ENCODE results near the gene RNLS.

RNLS gene

DNA sequence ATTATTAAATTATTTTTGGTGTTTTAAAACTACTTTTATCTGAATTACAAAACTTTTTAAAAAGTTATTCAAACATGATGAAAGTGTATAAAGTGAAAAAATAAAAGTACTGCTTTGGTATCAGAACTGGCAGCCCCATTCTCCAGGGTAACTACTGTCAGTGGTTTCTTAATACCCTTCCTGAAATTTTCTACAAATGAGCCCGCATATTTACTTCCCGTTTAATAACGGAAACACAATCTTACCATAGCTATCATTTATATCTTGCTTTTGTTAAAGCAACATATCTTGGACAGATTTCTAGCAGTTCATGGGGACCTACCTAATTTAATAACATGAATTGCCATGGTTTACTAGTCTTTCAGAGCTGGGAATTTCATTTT lies 249.9 kb downstream of the RNLS start:
- DNase-seq (ENCODE audit: low read depth), result no peak
- no peak overlapping the region for H3K4me3 ChIP-seq (ENCODE audit: low read depth, low read length)
- no peak for TF ChIP-seq CTCF (IDR thresholded peaks at IDR 0.05; ENCODE audit: low read depth, low read length, missing control alignments)

DNA sequence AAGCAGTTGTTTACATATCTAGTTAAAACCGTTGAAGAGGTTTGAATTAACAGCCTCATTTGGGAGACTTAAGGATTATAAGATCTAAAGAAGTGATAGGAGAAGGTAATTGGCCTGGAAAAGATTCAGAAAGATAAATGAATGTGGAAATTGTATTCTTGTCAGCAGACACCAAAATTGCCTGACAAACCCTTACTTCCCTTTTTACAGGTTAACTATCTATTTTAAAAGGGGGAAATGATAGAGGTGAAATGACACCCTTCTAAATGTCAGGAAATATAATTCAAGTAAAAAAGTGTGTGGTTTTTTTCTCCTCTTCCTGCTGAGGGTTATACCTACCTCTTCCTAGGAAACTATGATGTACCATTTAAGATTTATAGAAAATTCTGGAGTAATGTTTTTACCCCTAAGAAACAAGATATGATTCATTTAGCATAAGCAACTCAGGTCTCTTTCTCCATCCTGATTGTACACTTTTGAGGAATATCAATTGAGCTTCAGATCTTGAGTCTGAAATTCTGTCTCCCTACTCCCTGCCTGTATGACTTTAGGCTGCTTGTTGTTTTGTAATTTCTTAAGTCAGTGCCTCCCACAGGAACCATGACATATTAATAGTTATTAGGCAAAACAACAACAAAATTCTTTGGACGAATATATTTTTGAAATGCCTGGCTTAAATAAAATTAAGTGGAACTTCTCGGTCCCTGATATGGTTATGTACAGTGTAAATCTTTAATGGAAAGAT lies 250.4 kb downstream of the RNLS start:
- no peak for TF ChIP-seq CTCF (IDR thresholded peaks at IDR 0.05; ENCODE audit: low read depth, low read length, missing control alignments)
- DNase-seq (ENCODE audit: low read depth), result no peak
- no peak overlapping the region for H3K4me3 ChIP-seq (ENCODE audit: low read depth, low read length)

DNA sequence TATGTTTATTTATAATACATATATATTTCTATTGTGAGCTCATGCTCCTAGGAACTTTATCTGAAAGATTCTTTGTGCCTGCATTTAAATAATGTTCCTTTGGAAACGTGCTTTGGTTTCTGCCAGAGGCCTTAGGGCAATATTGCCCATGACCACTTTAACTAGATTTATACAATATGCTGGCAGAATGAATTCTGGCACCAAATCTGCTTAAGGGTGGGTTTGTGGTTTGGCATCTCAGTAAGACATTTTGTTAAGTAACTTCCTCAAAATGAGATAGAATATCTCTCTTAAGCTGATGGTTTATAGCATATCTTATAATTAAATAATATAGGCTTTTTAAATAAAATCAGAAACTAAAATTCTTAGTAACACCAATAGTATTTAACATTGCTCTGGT lies 252.9 kb downstream of the RNLS start:
- no peak for DNase-seq (ENCODE audit: low read depth)
- TF ChIP-seq CTCF (IDR thresholded peaks at IDR 0.05; ENCODE audit: low read depth, low read length, missing control alignments), result no peak
- no peak overlapping the region for H3K4me3 ChIP-seq (ENCODE audit: low read depth, low read length)

DNA sequence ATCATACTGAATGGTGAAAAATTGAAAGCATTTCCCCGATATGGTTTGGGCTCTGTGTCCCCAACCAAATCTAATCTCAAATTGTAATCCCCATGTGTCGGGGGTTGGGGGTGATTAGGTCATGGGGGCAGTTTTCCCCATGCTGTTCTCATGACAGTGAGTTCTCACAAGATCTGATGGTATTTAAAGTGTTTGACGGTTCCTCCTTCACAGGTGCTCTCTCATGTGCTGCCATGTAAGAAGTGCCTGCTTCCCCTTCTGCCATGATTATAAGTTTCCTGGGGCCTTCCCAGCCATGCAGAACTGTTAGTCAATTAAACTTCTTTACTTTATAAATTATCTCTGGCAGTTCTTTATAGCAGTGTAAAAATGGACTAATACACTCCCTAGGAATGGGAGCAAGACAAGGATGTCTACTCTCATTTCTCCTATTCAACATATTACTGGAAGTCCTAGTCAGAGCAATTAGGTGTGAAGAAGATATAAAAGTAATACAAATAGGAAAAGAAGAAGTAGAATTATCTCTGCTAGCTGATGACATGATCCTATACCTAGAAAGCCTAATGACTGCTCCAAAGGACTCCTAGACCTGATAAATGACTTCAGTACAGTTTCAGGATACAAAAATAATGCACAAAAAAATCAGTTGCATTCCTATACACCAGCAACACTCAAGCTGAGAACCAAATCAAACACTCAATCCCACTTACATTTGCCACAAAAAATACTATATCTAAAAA lies 260.6 kb downstream of the RNLS start:
- DNase-seq (ENCODE audit: low read depth), result no peak
- TF ChIP-seq CTCF (IDR thresholded peaks at IDR 0.05; ENCODE audit: low read depth, low read length, missing control alignments), result no peak
- H3K4me3 ChIP-seq (ENCODE audit: low read depth, low read length), result no peak overlapping the region

GRCh38 chr10:88319960-88320517 lies 263.1 kb downstream of the RNLS start:
- DNase-seq (ENCODE audit: low read depth), result no peak
- no peak for TF ChIP-seq CTCF (IDR thresholded peaks at IDR 0.05; ENCODE audit: low read depth, low read length, missing control alignments)
- no peak overlapping the region for H3K4me3 ChIP-seq (ENCODE audit: low read depth, low read length)

- peak; percentile 19 for DNase-seq (ENCODE audit: low read depth)
- TF ChIP-seq CTCF (IDR thresholded peaks at IDR 0.05; ENCODE audit: low read depth, low read length, missing control alignments), result peak; percentile 48
- no peak overlapping the region for H3K4me3 ChIP-seq (ENCODE audit: low read depth, low read length)
Observed at GRCh38 chr10:88318803-88319202, 264.3 kb downstream of the RNLS start.

Measured in GM12864 (cell line).